ENCODE data around the gene HEYL. TPM values are rescaled to one million over a fixed set of nuclear protein-coding genes. Genes with fewer than 3 reads are reported as not detected.

HEYL gene
- total and polyA plus RNA-seq, 2 donors (not counting 1 experiment from before 2014, with no cell fraction given) = 1.3 TPM; not detected in 1

- Histone ChIP-seq H3K4me1 (ENCODE audit: control insufficient read depth, extremely low read depth, insufficient read depth, low read length) (peaks cover 7% of the 10 kb centered on the region), H3K9me3 (ENCODE audit: control insufficient read depth, insufficient read depth, low read depth, low read length) (no peaks in the 10 kb centered on the region), H3K27me3 (ENCODE audit: control insufficient read depth, insufficient read depth, low read length) (peaks cover 2% of the 10 kb centered on the region), H3K4me2 (ENCODE audit: extremely low read depth, insufficient read depth, low read length) (no peak overlapping the region), H4K20me1 (ENCODE audit: control insufficient read depth, extremely low read depth, insufficient read depth, low read length) (no peaks in the 10 kb centered on the region), H3K4me3 (replicated peaks in 1 of 4; ENCODE audit: control extremely low read depth in 1 of 4, insufficient read depth in 1 of 4, low read depth in 3 of 4, low read length in 4 of 4) (no peak overlapping the region), H3K36me3 (ENCODE audit: control insufficient read depth, insufficient read depth, low read length) (no peaks in the 10 kb centered on the region), H3K9ac (ENCODE audit: insufficient read depth, low read length) (no peak overlapping the region), H3K27ac (ENCODE audit: insufficient read depth, low read length) (no peak overlapping the region), H2AFZ (ENCODE audit: low read length) (no peak overlapping the region), H3K79me2 (ENCODE audit: control insufficient read depth, insufficient read depth, low read length) (no peaks in the 10 kb centered on the region)
- peak in 1 of 2 donors; percentile 73 for DNase-seq (ENCODE audit: low read depth in 2 of 2)
- TF ChIP-seq CTCF (conservative IDR thresholded peaks at IDR 0.05 in 1 of 2, IDR thresholded peaks at IDR 0.05 in 1 of 2; ENCODE audit: low read depth in 1 of 2, low read length in 2 of 2) (no peak), EZH2 (IDR thresholded peaks at IDR 0.05; ENCODE audit: low read length, missing control alignments) (no peak)
Observed at GRCh38 chr1:39646232-39647081, 7.0 kb upstream of the HEYL start.

- H3K4me2 ChIP-seq (ENCODE audit: extremely low read depth, insufficient read depth, low read length) = no peak overlapping the region
- peaks cover 2% of the 10 kb centered on the region for H3K27me3 ChIP-seq (ENCODE audit: control insufficient read depth, insufficient read depth, low read length)
- H2AFZ ChIP-seq (ENCODE audit: low read length) = no peak overlapping the region
- no peak for DNase-seq (ENCODE audit: low read depth in 2 of 2)
- H4K20me1 ChIP-seq (ENCODE audit: control insufficient read depth, extremely low read depth, insufficient read depth, low read length) = no peaks in the 10 kb centered on the region
- no peaks in the 10 kb centered on the region for H3K79me2 ChIP-seq (ENCODE audit: control insufficient read depth, insufficient read depth, low read length)
- peaks cover 7% of the 10 kb centered on the region for H3K4me1 ChIP-seq (ENCODE audit: control insufficient read depth, extremely low read depth, insufficient read depth, low read length)
- H3K4me3 ChIP-seq (replicated peaks in 1 of 4; ENCODE audit: control extremely low read depth in 1 of 4, insufficient read depth in 1 of 4, low read depth in 3 of 4, low read length in 4 of 4) = no peak overlapping the region
- no peaks in the 10 kb centered on the region for H3K9me3 ChIP-seq (ENCODE audit: control insufficient read depth, insufficient read depth, low read depth, low read length)
- no peaks in the 10 kb centered on the region for H3K36me3 ChIP-seq (ENCODE audit: control insufficient read depth, insufficient read depth, low read length)
- no peak for TF ChIP-seq EZH2 (IDR thresholded peaks at IDR 0.05; ENCODE audit: low read length, missing control alignments)
- TF ChIP-seq CTCF (conservative IDR thresholded peaks at IDR 0.05 in 1 of 2, IDR thresholded peaks at IDR 0.05 in 1 of 2; ENCODE audit: low read depth in 1 of 2, low read length in 2 of 2) = no peak
- H3K27ac ChIP-seq (ENCODE audit: insufficient read depth, low read length) = no peak overlapping the region
- H3K9ac ChIP-seq (ENCODE audit: insufficient read depth, low read length) = no peak overlapping the region
Observed at GRCh38 chr1:39645411-39646043, 6.1 kb upstream of the HEYL start.

GRCh38 chr1:39643705-39644104, 4.3 kb upstream of the HEYL start:
- H3K4me1 ChIP-seq (ENCODE audit: control insufficient read depth, extremely low read depth, insufficient read depth, low read length) = peaks cover 7% of the 10 kb centered on the region
- no peak for TF ChIP-seq CTCF (conservative IDR thresholded peaks at IDR 0.05 in 1 of 2, IDR thresholded peaks at IDR 0.05 in 1 of 2; ENCODE audit: low read depth in 1 of 2, low read length in 2 of 2)
- TF ChIP-seq EZH2 (IDR thresholded peaks at IDR 0.05; ENCODE audit: low read length, missing control alignments) = no peak
- no peak overlapping the region for H2AFZ ChIP-seq (ENCODE audit: low read length)
- no peak overlapping the region for H3K4me3 ChIP-seq (replicated peaks in 1 of 4; ENCODE audit: control extremely low read depth in 1 of 4, insufficient read depth in 1 of 4, low read depth in 3 of 4, low read length in 4 of 4)
- H3K9me3 ChIP-seq (ENCODE audit: control insufficient read depth, insufficient read depth, low read depth, low read length) = no peaks in the 10 kb centered on the region
- no peak overlapping the region for H3K9ac ChIP-seq (ENCODE audit: insufficient read depth, low read length)
- no peak overlapping the region for H3K4me2 ChIP-seq (ENCODE audit: extremely low read depth, insufficient read depth, low read length)
- peaks cover 4% of the 10 kb centered on the region for H3K27me3 ChIP-seq (ENCODE audit: control insufficient read depth, insufficient read depth, low read length)
- DNase-seq (ENCODE audit: low read depth in 2 of 2) = no peak
- no peaks in the 10 kb centered on the region for H3K36me3 ChIP-seq (ENCODE audit: control insufficient read depth, insufficient read depth, low read length)
- H3K79me2 ChIP-seq (ENCODE audit: control insufficient read depth, insufficient read depth, low read length) = no peaks in the 10 kb centered on the region
- no peak overlapping the region for H3K27ac ChIP-seq (ENCODE audit: insufficient read depth, low read length)
- H4K20me1 ChIP-seq (ENCODE audit: control insufficient read depth, extremely low read depth, insufficient read depth, low read length) = no peaks in the 10 kb centered on the region

Data from fibroblast of lung (primary cell).